Vein endothelial cell (primary cell): ENCODE results near the gene ADRM1. TPM values are rescaled to one million over a fixed set of nuclear protein-coding genes. Genes with fewer than 3 reads are reported as not detected.

Experiments
- total RNA-seq: library from RNA; depleted of rRNA; stranded (reverse); fragments of >200 nt; gene quantifications from 2 replicates; pipeline ENCODE4 v1.2.3, GENCODE V29; 2012

The ADRM1 gene
- total RNA-seq, result 182 and 188 TPM in 2 replicates

GRCh38 chr20:62302341-62303061 is at the start of gene ADRM1:
TSS of gene ADRM1 (plus strand) at chr20:62302997. CDS start at chr20:62303569, 572 bp downstream.

Other genes starting within 250 kb of the ADRM1 start
- gene TAF4, start 237.1 kb upstream of the ADRM1 start, total RNA-seq, result 6.5 and 8.0 TPM in 2 replicates
- gene LSM14B, start 180.5 kb upstream of the ADRM1 start, total RNA-seq, result 26.1 and 31.9 TPM in 2 replicates
- gene PSMA7, start 159.6 kb upstream of the ADRM1 start, total RNA-seq, result 351 and 421 TPM in 2 replicates
- gene SS18L1, start 159.2 kb upstream of the ADRM1 start, total RNA-seq, result 15.0 and 15.7 TPM in 2 replicates
- gene MTG2, start 120.0 kb upstream of the ADRM1 start, total RNA-seq, result 14.7 and 19.1 TPM in 2 replicates
- gene HRH3, start 82.7 kb upstream of the ADRM1 start, total RNA-seq, result not detected in 2 replicates
- gene OSBPL2, start 64.5 kb upstream of the ADRM1 start, total RNA-seq, result 23.5 and 25.2 TPM in 2 replicates
- gene LAMA5, start 64.3 kb downstream of the ADRM1 start, total RNA-seq, result 53.6 and 61.2 TPM in 2 replicates
- 715 and 841 TPM in 2 replicates for gene RPS21, start 84.1 kb downstream of the ADRM1 start, total RNA-seq
- 2.7 and 3.9 TPM in 2 replicates for gene CABLES2, start 104.3 kb downstream of the ADRM1 start, total RNA-seq
- gene RBBP8NL, start 124.5 kb downstream of the ADRM1 start, total RNA-seq, result not detected in 2 replicates
- not detected in 2 replicates for gene GATA5, start 173.0 kb downstream of the ADRM1 start, total RNA-seq